Peyer's patch (tissue), 4 donors: ENCODE measurements around the gene SRD5A1. TPM values are rescaled to one million over a fixed set of nuclear protein-coding genes. Genes with fewer than 3 reads are reported as not detected.

Source experiments
- DNase-seq, 3 donors: peaks; one replicate each; pipeline ENCODE4 v3.0.0-alpha.2; 2017 to 2019
- H3K27ac ChIP-seq, 4 donors: fragments of 200-600 bp; sonication (generic); one replicate each; pipeline ENCODE4 v1.5.1; 2016 to 2019
- H3K27me3 ChIP-seq, 2 donors: fragments of 200-600 bp; sonication (generic); one replicate each; pipeline ENCODE4 v1.5.1; 2019
- H3K36me3 ChIP-seq, 3 donors: fragments of 200-600 bp; sonication (generic); one replicate each; pipeline ENCODE4 v1.5.1; 2016 to 2019
- H3K4me1 ChIP-seq, 4 donors: fragments of 200-600 bp; sonication (generic); one replicate each; pipeline ENCODE4 v1.5.1; 2016 to 2019
- H3K4me3 ChIP-seq, 4 donors: fragments of 200-600 bp; sonication (generic); 1 replicate in 3 of 4; 2 replicates in 1 of 4; pipeline ENCODE4 v1.5.1; 2016 to 2019; ENCODE audit warnings: mild to moderate bottlenecking in 1 of 4
- H3K9me3 ChIP-seq, 4 donors: fragments of 200-600 bp; sonication (generic); one replicate each; pipeline ENCODE4 v1.5.1; 2016 to 2019; ENCODE audit warnings: mild to moderate bottlenecking in 1 of 4
- POLR2A ChIP-seq, 2 donors: fragments of 450-650 bp; IDR thresholded peaks; one replicate each; pipeline ENCODE4 v1.5.1; 2017; ENCODE audit warnings: antibody characterized with exemption in 2 of 2, mild to moderate bottlenecking in 2 of 2, moderate library complexity in 2 of 2
- total RNA-seq, 4 donors: library from RNA; depleted of rRNA; stranded (reverse); fragments of >200 nt; gene quantifications; one replicate each; pipeline ENCODE4 v1.1.0, GENCODE V29; 2016
- TF ChIP-seq, protein P1 (sequence below), 6 experiments: fragments of 450-650 bp in 4 of 6; fragments of 200-600 bp in 2 of 6; sonication (generic) in 1 of 6; IDR thresholded peaks; one replicate each; pipeline ENCODE4 v1.5.1; 2017 to 2019; ENCODE audit warnings: antibody characterized with exemption in 6 of 6, mild to moderate bottlenecking in 3 of 6, moderate library complexity in 1 of 6

The SRD5A1 gene
- total RNA-seq, 4 donors from 2014 or later: 5.8 to 16.9 (median 13.1) TPM

DNA sequence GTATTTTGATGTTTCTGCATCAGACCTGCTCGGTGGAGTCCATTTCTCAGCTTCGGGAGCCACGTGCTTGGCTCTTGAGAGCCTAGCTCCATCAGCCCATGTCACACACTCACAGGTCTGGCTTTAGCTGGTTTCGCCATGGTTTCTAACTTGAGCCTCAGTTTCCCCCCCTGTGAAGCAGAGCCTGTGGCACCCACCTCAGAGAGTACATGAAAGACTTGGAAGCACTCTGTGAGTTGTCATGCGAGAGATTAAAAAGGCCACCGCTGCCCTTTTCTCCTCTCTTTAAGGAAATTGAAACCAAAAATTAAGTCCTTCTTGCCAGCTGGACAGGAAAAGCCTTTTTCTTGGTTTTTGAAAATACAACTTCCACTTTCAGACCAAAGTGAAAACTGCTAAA, 88.8 kb downstream of the SRD5A1 start:
- Histone ChIP-seq H3K36me3 (no peaks in the 10 kb centered on the region), H3K27me3 (no peaks in the 10 kb centered on the region), H3K9me3 (no peaks in the 10 kb centered on the region), H3K4me3 (peak overlapping the region in 1 of 4 donors; percentile 26), H3K4me1 (peaks cover 0 to 45% (median 15%) of the 10 kb centered on the region in 4 donors), H3K27ac (peak overlapping the region; percentile 11 to 63 (median 48))
- DNase-seq: peak in 1 of 3 donors; percentile 39
- TF ChIP-seq, protein P1, sequence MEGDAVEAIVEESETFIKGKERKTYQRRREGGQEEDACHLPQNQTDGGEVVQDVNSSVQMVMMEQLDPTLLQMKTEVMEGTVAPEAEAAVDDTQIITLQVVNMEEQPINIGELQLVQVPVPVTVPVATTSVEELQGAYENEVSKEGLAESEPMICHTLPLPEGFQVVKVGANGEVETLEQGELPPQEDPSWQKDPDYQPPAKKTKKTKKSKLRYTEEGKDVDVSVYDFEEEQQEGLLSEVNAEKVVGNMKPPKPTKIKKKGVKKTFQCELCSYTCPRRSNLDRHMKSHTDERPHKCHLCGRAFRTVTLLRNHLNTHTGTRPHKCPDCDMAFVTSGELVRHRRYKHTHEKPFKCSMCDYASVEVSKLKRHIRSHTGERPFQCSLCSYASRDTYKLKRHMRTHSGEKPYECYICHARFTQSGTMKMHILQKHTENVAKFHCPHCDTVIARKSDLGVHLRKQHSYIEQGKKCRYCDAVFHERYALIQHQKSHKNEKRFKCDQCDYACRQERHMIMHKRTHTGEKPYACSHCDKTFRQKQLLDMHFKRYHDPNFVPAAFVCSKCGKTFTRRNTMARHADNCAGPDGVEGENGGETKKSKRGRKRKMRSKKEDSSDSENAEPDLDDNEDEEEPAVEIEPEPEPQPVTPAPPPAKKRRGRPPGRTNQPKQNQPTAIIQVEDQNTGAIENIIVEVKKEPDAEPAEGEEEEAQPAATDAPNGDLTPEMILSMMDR (IDR thresholded peaks at IDR 0.05): no peak
- TF ChIP-seq POLR2A (IDR thresholded peaks at IDR 0.05): no peak

DNA sequence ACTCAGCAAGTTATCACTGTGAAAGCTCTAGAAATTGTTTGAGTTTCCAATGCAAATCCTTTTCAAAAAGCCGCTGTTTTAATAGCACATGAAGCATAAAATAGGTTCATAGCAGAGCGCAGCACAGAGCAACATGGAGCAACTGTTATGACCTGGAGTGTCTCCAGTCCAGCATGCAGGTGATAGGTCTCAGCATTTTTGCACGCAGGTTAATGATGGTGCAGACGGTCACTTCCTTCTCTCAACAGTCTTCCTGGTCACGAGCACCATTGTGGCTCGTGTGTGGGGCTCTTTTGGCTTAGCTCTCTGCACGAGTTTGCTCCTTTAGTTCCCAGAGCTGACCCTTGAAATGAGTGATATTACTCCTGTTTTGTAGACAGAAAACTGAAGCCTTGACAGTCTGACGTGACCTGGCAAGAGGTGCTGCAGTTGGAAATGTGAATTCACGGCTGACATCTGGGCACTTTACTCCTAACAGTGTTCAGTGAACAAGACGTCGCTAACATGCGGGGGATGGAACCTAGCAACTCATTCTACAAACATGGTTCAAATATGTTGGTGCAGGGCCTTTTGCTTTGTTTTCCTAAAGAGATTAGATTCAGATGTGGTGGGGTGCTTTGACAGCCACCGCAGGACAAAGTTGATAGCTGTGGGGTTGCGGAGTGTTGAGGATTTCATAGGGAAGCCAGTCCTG, 90.0 kb downstream of the SRD5A1 start:
- TF ChIP-seq, protein P1 (IDR thresholded peaks at IDR 0.05): no peak
- no peak for TF ChIP-seq POLR2A (IDR thresholded peaks at IDR 0.05)
- DNase-seq: peak in 1 of 3 donors; percentile 15
- Histone ChIP-seq H3K27ac (no peak overlapping the region), H3K36me3 (no peaks in the 10 kb centered on the region), H3K9me3 (no peaks in the 10 kb centered on the region), H3K4me3 (no peak overlapping the region), H3K4me1 (peaks cover 0 to 33% (median 15%) of the 10 kb centered on the region in 4 donors), H3K27me3 (no peaks in the 10 kb centered on the region)

DNA sequence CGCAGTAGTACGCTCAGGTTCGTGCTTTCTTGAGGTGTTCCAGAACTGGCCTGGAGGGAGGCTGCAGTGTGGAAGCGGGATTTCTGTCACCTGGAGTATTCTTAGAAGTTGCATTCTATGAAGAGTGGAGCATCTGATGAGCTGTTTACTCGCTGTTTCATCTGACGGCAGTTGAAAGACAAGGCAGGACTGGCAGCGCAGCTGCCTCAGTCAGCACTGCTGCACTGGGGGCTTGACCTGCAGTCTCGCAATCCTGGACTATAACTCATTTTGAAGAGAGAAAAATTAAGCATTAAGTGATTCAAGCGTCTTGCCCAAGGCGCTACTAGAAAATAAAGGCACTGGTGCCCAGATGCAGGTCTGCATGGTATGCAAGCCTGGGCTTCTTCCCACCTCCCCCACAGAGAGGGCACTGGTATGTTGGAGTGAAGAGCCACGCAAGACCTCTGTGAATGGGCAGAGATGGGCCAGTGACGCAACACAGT, 90.6 kb downstream of the SRD5A1 start:
- DNase-seq: peak in 1 of 3 donors; percentile 7
- Histone ChIP-seq H3K9me3 (no peaks in the 10 kb centered on the region), H3K4me3 (no peak overlapping the region), H3K27me3 (no peaks in the 10 kb centered on the region), H3K36me3 (no peaks in the 10 kb centered on the region), H3K4me1 (peaks cover 0 to 30% (median 20%) of the 10 kb centered on the region in 4 donors), H3K27ac (no peak overlapping the region)
- no peak for TF ChIP-seq POLR2A (IDR thresholded peaks at IDR 0.05)
- TF ChIP-seq, protein P1 (IDR thresholded peaks at IDR 0.05): no peak

Other genes with a start within 250 kb of the SRD5A1 start
- gene UBE2QL1, start 184.6 kb upstream of the SRD5A1 start, total RNA-seq: 1 to 10 TPM in 2 of 4 donors, not detected in 2; 1.0 to 3.3 TPM
- 100 to 1,000 TPM in 1 of 4 donors, 10 to 100 TPM in 3; 27.5 to 134 (median 55.8) TPM for gene NSUN2, start 396 bp upstream of the SRD5A1 start, total RNA-seq
- gene TENT4A, start 80.0 kb downstream of the SRD5A1 start, total RNA-seq: 10 to 100 TPM; 28.0 to 71.8 (median 44.5) TPM